Smooth muscle cell (in vitro differentiated cells): ENCODE measurements around the gene HES4. TPM values are rescaled to one million over a fixed set of nuclear protein-coding genes. Genes with fewer than 3 reads are reported as not detected.

Experiments used
- DNase-seq: peaks from one replicate; lab custom pipeline; 2025; ENCODE audit not compliant: unreplicated experiment; lab: John Stamatoyannopoulos, UW
- H2AFZ ChIP-seq: fragments of 200-600 bp; sonication (generic); 2 replicates; pipeline ENCODE4 v1.6.0; 2016; ENCODE audit warnings: antibody characterized with exemption, low read depth, mild to moderate bottlenecking
- H3F3A ChIP-seq: fragments of 200-600 bp; sonication (generic); 2 replicates; pipeline ENCODE4 v1.6.0; 2017; ENCODE audit warnings: antibody characterized with exemption, low read depth
- H3K27ac ChIP-seq: fragments of 200-600 bp; sonication (generic); 2 replicates; pipeline ENCODE4 v1.5.1; 2016; ENCODE audit warnings: low read depth, mild to moderate bottlenecking
- H3K27me3 ChIP-seq: fragments of 200-600 bp; sonication (generic); 2 replicates; pipeline ENCODE4 v1.6.1; 2016; ENCODE audit warnings: low read depth, mild to moderate bottlenecking
- H3K36me3 ChIP-seq: fragments of 200-600 bp; sonication (generic); 2 replicates; pipeline ENCODE4 v1.5.1; 2016; ENCODE audit warnings: low read depth
- H3K4me1 ChIP-seq: fragments of 200-600 bp; sonication (generic); 2 replicates; pipeline ENCODE4 v1.5.1; 2016; ENCODE audit warnings: low read depth
- H3K4me2 ChIP-seq: fragments of 200-600 bp; sonication (generic); 2 replicates; pipeline ENCODE4 v1.6.0; 2016; ENCODE audit warnings: mild to moderate bottlenecking
- H3K4me3 ChIP-seq: fragments of 200-600 bp; sonication (generic); 2 replicates; pipeline ENCODE4 v1.5.1; 2016; ENCODE audit warnings: mild to moderate bottlenecking
- H3K79me2 ChIP-seq: fragments of 200-600 bp; sonication (generic); 2 replicates; pipeline ENCODE4 v1.6.0; 2016; ENCODE audit warnings: low read depth, mild to moderate bottlenecking
- H3K9ac ChIP-seq: fragments of 200-600 bp; sonication (generic); 2 replicates; pipeline ENCODE4 v1.6.0; 2016; ENCODE audit warnings: low read depth
- H3K9me3 ChIP-seq: fragments of 200-600 bp; sonication (generic); replicated peaks from 2 replicates; pipeline ENCODE4 v1.5.1; 2016; ENCODE audit warnings: low read depth
- H4K20me1 ChIP-seq: fragments of 200-600 bp; sonication (generic); 2 replicates; pipeline ENCODE4 v1.6.0; 2016; ENCODE audit warnings: low read depth
- CTCF ChIP-seq: fragments of 200-600 bp; sonication (generic); IDR thresholded peaks from 2 replicates; pipeline ENCODE4 v1.5.1; 2017; ENCODE audit warnings: borderline replicate concordance, mild to moderate bottlenecking, antibody characterized with exemption; ENCODE audit not compliant: insufficient read depth, poor library complexity, severe bottlenecking
- WGBS: methylation state at CpG from one replicate; pipeline ENCODE4 v1.1.7; 2016; ENCODE audit warnings: low lambda C conversion rate; 5-methylcytosine and 5-hydroxymethylcytosine counted together
- polyA plus RNA-seq: library from polyadenylated mRNA; unstranded; fragments of >200 nt; fragmentation: Nextera tagmentation; extraction: Ambion mirVana; gene quantifications from 2 replicates; pipeline ENCODE4 v1.2.1, GENCODE V29; 2016
- small RNA-seq: library from RNA; depleted of rRNA; stranded (forward); fragments of <200 nt; gene quantifications from one replicate; pipeline ENCODE3, GENCODE V24; 2014
- total RNA-seq: library from RNA; depleted of rRNA; stranded (reverse); fragments of >200 nt; gene quantifications from 2 replicates; pipeline ENCODE4 v1.2.3, GENCODE V29; 2014

The HES4 gene
- total and polyA plus RNA-seq, 2 experiments from 2014 or later: 57.0 to 72.0 TPM

- H3K4me1 ChIP-seq: no peaks in the 10 kb centered on the region
- WGBS: 83% methylated on average over 5 of the region's 6 CpGs
- no peak overlapping the region for H3K4me3 ChIP-seq
- H3K9ac ChIP-seq: no peak overlapping the region
- H3K79me2 ChIP-seq: no peaks in the 10 kb centered on the region
- H4K20me1 ChIP-seq: peaks cover 38% of the 10 kb centered on the region
- H3K27me3 ChIP-seq: no peaks in the 10 kb centered on the region
- H3K27ac ChIP-seq: no peak overlapping the region
- H3K9me3 ChIP-seq: no peaks in the 10 kb centered on the region
- H3F3A ChIP-seq: no peaks in the 10 kb centered on the region
- no peak overlapping the region for H3K4me2 ChIP-seq
- H3K36me3 ChIP-seq: no peaks in the 10 kb centered on the region
- DNase-seq: no peak
- TF ChIP-seq CTCF: peak; percentile 37
- no peak overlapping the region for H2AFZ ChIP-seq
Measured at GRCh38 chr1:951364-951763, 48.5 kb downstream of the HES4 start.

- 94% methylated on average over 21 of the region's 23 CpGs for WGBS
- Histone ChIP-seq H3K36me3 (no peaks in the 10 kb centered on the region), H3K4me2 (no peak overlapping the region), H3K4me3 (no peak overlapping the region), H3F3A (no peaks in the 10 kb centered on the region), H2AFZ (no peak overlapping the region), H3K4me1 (no peaks in the 10 kb centered on the region), H4K20me1 (peaks cover 38% of the 10 kb centered on the region), H3K27me3 (no peaks in the 10 kb centered on the region), H3K9ac (no peak overlapping the region), H3K79me2 (no peaks in the 10 kb centered on the region), H3K27ac (no peak overlapping the region), H3K9me3 (no peaks in the 10 kb centered on the region)
- no peak for TF ChIP-seq CTCF
- DNase-seq: no peak
Measured at GRCh38 chr1:950881-951280, 49.0 kb downstream of the HES4 start.

GRCh38 chr1:950268-950667 lies 49.6 kb downstream of the HES4 start:
- no peaks in the 10 kb centered on the region for H3K9me3 ChIP-seq
- no peaks in the 10 kb centered on the region for H3K27me3 ChIP-seq
- H3K4me2 ChIP-seq: no peak overlapping the region
- peaks cover 39% of the 10 kb centered on the region for H4K20me1 ChIP-seq
- H3F3A ChIP-seq: no peaks in the 10 kb centered on the region
- no peak overlapping the region for H3K27ac ChIP-seq
- DNase-seq: no peak
- no peaks in the 10 kb centered on the region for H3K79me2 ChIP-seq
- no peak overlapping the region for H3K9ac ChIP-seq
- TF ChIP-seq CTCF: no peak
- no peaks in the 10 kb centered on the region for H3K36me3 ChIP-seq
- no peaks in the 10 kb centered on the region for H3K4me1 ChIP-seq
- H2AFZ ChIP-seq: no peak overlapping the region
- H3K4me3 ChIP-seq: no peak overlapping the region
- 97% methylated on average over 9 of the region's 9 CpGs for WGBS

Small RNA genes lying within 50 kb of the gene (small RNA-seq; reads per million reads assigned to genes)
- gene AL645608.3: not detected

Other genes with a start within 250 kb of the HES4 start
- 7.5 and 18.0 TPM in 2 replicates for gene SAMD11, start 76.2 kb downstream of the HES4 start, total RNA-seq
- gene SAMD11, start 76.2 kb downstream of the HES4 start, polyA plus RNA-seq: 21.1 and 24.1 TPM in 2 replicates
- 34.5 and 38.9 TPM in 2 replicates for gene NOC2L, start 40.8 kb downstream of the HES4 start, total RNA-seq
- gene NOC2L, start 40.8 kb downstream of the HES4 start, polyA plus RNA-seq: 64.0 and 76.3 TPM in 2 replicates
- gene KLHL17, start 39.5 kb downstream of the HES4 start, total RNA-seq: 10.2 and 12.4 TPM in 2 replicates
- gene KLHL17, start 39.5 kb downstream of the HES4 start, polyA plus RNA-seq: 29.9 and 32.7 TPM in 2 replicates
- 1.9 and 2.6 TPM in 2 replicates for gene PLEKHN1, start 33.6 kb downstream of the HES4 start, total RNA-seq
- 5.2 and 9.6 TPM in 2 replicates for gene PLEKHN1, start 33.6 kb downstream of the HES4 start, polyA plus RNA-seq
- gene PERM1, start 18.0 kb downstream of the HES4 start, total RNA-seq: 0.22 TPM in 1 of 2 replicates, not detected in the other
- 2.6 and 3.1 TPM in 2 replicates for gene PERM1, start 18.0 kb downstream of the HES4 start, polyA plus RNA-seq
- 49.1 and 109 TPM in 2 replicates for gene ISG15, start 13.4 kb upstream of the HES4 start, total RNA-seq
- gene ISG15, start 13.4 kb upstream of the HES4 start, polyA plus RNA-seq: 147 and 148 TPM in 2 replicates
- 24.7 and 28.9 TPM in 2 replicates for gene AGRN, start 20.0 kb upstream of the HES4 start, total RNA-seq
- 17.5 and 31.0 TPM in 2 replicates for gene AGRN, start 20.0 kb upstream of the HES4 start, polyA plus RNA-seq
- gene RNF223, start 74.2 kb upstream of the HES4 start, total RNA-seq: 0.81 and 4.3 TPM in 2 replicates
- gene RNF223, start 74.2 kb upstream of the HES4 start, polyA plus RNA-seq: 1.6 and 1.9 TPM in 2 replicates
- gene C1orf159, start 116.0 kb upstream of the HES4 start, total RNA-seq: 9.3 and 24.5 TPM in 2 replicates
- gene C1orf159, start 116.0 kb upstream of the HES4 start, polyA plus RNA-seq: 20.2 and 27.1 TPM in 2 replicates
- gene TTLL10, start 173.8 kb upstream of the HES4 start, total RNA-seq: not detected in 2 replicates
- gene TTLL10, start 173.8 kb upstream of the HES4 start, polyA plus RNA-seq: 0.45 TPM in 1 of 2 replicates, not detected in the other
- 1.9 and 4.8 TPM in 2 replicates for gene TNFRSF18, start 206.5 kb upstream of the HES4 start, total RNA-seq
- gene TNFRSF18, start 206.5 kb upstream of the HES4 start, polyA plus RNA-seq: 12.2 and 15.8 TPM in 2 replicates
- 0.54 TPM in 1 of 2 replicates, not detected in the other for gene TNFRSF4, start 214.1 kb upstream of the HES4 start, total RNA-seq
- 0.79 TPM in 1 of 2 replicates, not detected in the other for gene TNFRSF4, start 214.1 kb upstream of the HES4 start, polyA plus RNA-seq
- gene SDF4, start 231.9 kb upstream of the HES4 start, total RNA-seq: 75.0 and 94.9 TPM in 2 replicates
- gene SDF4, start 231.9 kb upstream of the HES4 start, polyA plus RNA-seq: 263 TPM in 2 replicates
- gene B3GALT6, start 232.1 kb upstream of the HES4 start, total RNA-seq: 12.9 and 15.0 TPM in 2 replicates
- 33.2 and 39.3 TPM in 2 replicates for gene B3GALT6, start 232.1 kb upstream of the HES4 start, polyA plus RNA-seq
- gene C1QTNF12, start 246.6 kb upstream of the HES4 start, total RNA-seq: 1.8 and 1.9 TPM in 2 replicates
- gene C1QTNF12, start 246.6 kb upstream of the HES4 start, polyA plus RNA-seq: 5.4 and 12.3 TPM in 2 replicates